SK-N-SH (cell line): ENCODE measurements around the gene RCOR1. TPM values are rescaled to one million over a fixed set of nuclear protein-coding genes. Genes with fewer than 3 reads are reported as not detected.
A peak's percentile ranks its signal among the peaks of the same experiment; 100 is the strongest.

ENCODE experiments used
- CTCF ChIA-PET: fragments of 300-600, 350-600 bp; formaldehyde crosslinking; extraction: SDS; loops from one replicate; lab custom pipeline; 2021; lab: Yijun Ruan, JAX
- POLR2A ChIA-PET: fragments of 350-600 bp; sonication (Branson Sonifier 250); formaldehyde crosslinking; extraction: SDS; loops from one replicate; lab custom pipeline; 2020; ENCODE audit warnings: antibody characterized with exemption, inconsistent platforms; lab: Yijun Ruan, JAX
- DNase-seq: peaks from one replicate; pipeline ENCODE4 v3.0.0; 2012
- H2AFZ ChIP-seq: fragments of 200-600 bp; sonication (generic); 2 replicates; pipeline ENCODE4 v1.8.1; 2016; ENCODE audit warnings: antibody characterized with exemption, mild to moderate bottlenecking, low read depth
- H3F3A ChIP-seq: fragments of 200-600 bp; sonication (generic); replicated peaks from 2 replicates; pipeline ENCODE3; 2016; ENCODE audit warnings: antibody characterized with exemption, mild to moderate bottlenecking; ENCODE audit not compliant: insufficient read depth
- H3K27ac ChIP-seq, 2 experiments: fragments of 200-500 bp in 1 of 2; fragments of 200-600 bp in 1 of 2; sonication (Bioruptor generic) in 1 of 2; sonication (generic), shearing (Covaris generic) in 1 of 2; 2 replicates each; pipeline versions ENCODE4 v1.5.1 to v1.6.1; 2014 to 2016; ENCODE audit warnings: low read depth in 2 of 2, inconsistent platforms in 1 of 2, low read length in 1 of 2, mild to moderate bottlenecking in 1 of 2, mixed read lengths in 1 of 2
- H3K27me3 ChIP-seq: fragments of 200-600 bp; sonication (generic), shearing (Covaris generic); 2 replicates; pipeline ENCODE4 v1.6.1; 2016; ENCODE audit warnings: mixed run types; ENCODE audit not compliant: insufficient read depth
- H3K36me3 ChIP-seq, 2 experiments: fragments of 200-500 bp in 1 of 2; fragments of 200-600 bp in 1 of 2; sonication (Bioruptor generic) in 1 of 2; sonication (generic) in 1 of 2; replicated peaks in 1 of 2; 2 replicates each; pipeline versions ENCODE3 to v1.5.1; 2014 to 2016; ENCODE audit warnings: low read length in 1 of 2, mild to moderate bottlenecking in 1 of 2; ENCODE audit not compliant: insufficient read depth in 2 of 2, control insufficient read depth in 1 of 2
- H3K4me1 ChIP-seq, 2 experiments: fragments of 200-500 bp in 1 of 2; fragments of 200-600 bp in 1 of 2; sonication (Bioruptor generic) in 1 of 2; sonication (generic), shearing (Covaris generic) in 1 of 2; 2 replicates each; pipeline versions ENCODE4 v1.5.1 to v1.6.1; 2014 to 2016; ENCODE audit warnings: low read depth in 1 of 2, low read length in 1 of 2, mixed run types in 1 of 2; ENCODE audit not compliant: insufficient read depth in 2 of 2, control insufficient read depth in 1 of 2
- H3K4me2 ChIP-seq: fragments of 200-600 bp; sonication (generic), shearing (Covaris generic); 2 replicates; pipeline ENCODE4 v1.6.1; 2017; ENCODE audit warnings: mixed run types
- H3K4me3 ChIP-seq, 2 experiments: fragments of 200-500 bp in 1 of 2; fragments of 200-600 bp in 1 of 2; sonication (Bioruptor generic) in 1 of 2; sonication (generic), shearing (Covaris generic) in 1 of 2; 2 replicates each; pipeline versions ENCODE4 v1.5.1 to v1.8.1; 2014 to 2016; ENCODE audit warnings: low read depth in 2 of 2, inconsistent platforms in 1 of 2, low read length in 1 of 2, mild to moderate bottlenecking in 1 of 2, mixed read lengths in 1 of 2, moderate library complexity in 1 of 2
- H3K79me2 ChIP-seq: fragments of 200-600 bp; sonication (generic); 2 replicates; pipeline ENCODE4 v1.8.1; 2017; ENCODE audit warnings: mild to moderate bottlenecking; ENCODE audit not compliant: insufficient read depth
- H3K9ac ChIP-seq: fragments of 200-600 bp; sonication (generic); 2 replicates; pipeline ENCODE4 v1.6.1; 2017; ENCODE audit warnings: mixed run types
- H3K9me2 ChIP-seq: fragments of 200-600 bp; sonication (generic); 2 replicates; pipeline ENCODE4 v1.6.1; 2017; ENCODE audit warnings: mixed run types
- H3K9me3 ChIP-seq: fragments of 200-600 bp; sonication (generic); 2 replicates; pipeline ENCODE4 v1.6.1; 2017; ENCODE audit warnings: mixed run types, mild to moderate bottlenecking, moderate library complexity
- H4K20me1 ChIP-seq: fragments of 200-600 bp; sonication (generic); 2 replicates; pipeline ENCODE4 v1.6.1; 2017; ENCODE audit warnings: mild to moderate bottlenecking, mixed run types; ENCODE audit not compliant: insufficient read depth
- CHD2 ChIP-seq: fragments of 150-350 bp; IDR thresholded peaks from 2 replicates; pipeline ENCODE4 v1.6.1; 2018; ENCODE audit warnings: low read length; ENCODE audit not compliant: partially characterized antibody
- CTCF ChIP-seq: fragments of 200-600 bp; sonication (generic); IDR thresholded peaks from 2 replicates; pipeline ENCODE4 v1.6.1; 2017; ENCODE audit warnings: antibody characterized with exemption, mild to moderate bottlenecking, moderate library complexity
- ELF1 ChIP-seq: IDR thresholded peaks from 2 replicates; pipeline ENCODE4 v1.4.0; 2012
- FOXM1 ChIP-seq: IDR thresholded peaks from 2 replicates; pipeline ENCODE4 v1.4.0; 2012; ENCODE audit warnings: low read depth, mild to moderate bottlenecking
- GATA2 ChIP-seq: sonication (generic); formaldehyde crosslinking; IDR thresholded peaks from 2 replicates; pipeline ENCODE4 v1.5.0; 2020; ENCODE audit warnings: mild to moderate bottlenecking, missing genetic modification reagents
- JUND ChIP-seq: IDR thresholded peaks from 2 replicates; pipeline ENCODE4 v1.4.0; 2012
- MXI1 ChIP-seq: IDR thresholded peaks from 2 replicates; pipeline ENCODE4 v1.6.1; 2012; ENCODE audit warnings: mild to moderate bottlenecking, low read depth, low read length, improper control_type of control experiment
- NFIC ChIP-seq: IDR thresholded peaks from 2 replicates; pipeline ENCODE4 v1.4.0; 2012; ENCODE audit warnings: borderline replicate concordance
- REST ChIP-seq: IDR thresholded peaks from 2 replicates; pipeline ENCODE4 v1.6.1; 2012; ENCODE audit warnings: mild to moderate bottlenecking, low read depth, low read length, moderate library complexity
- SMC3 ChIP-seq: IDR thresholded peaks from 2 replicates; pipeline ENCODE4 v1.6.1; 2012; ENCODE audit warnings: low read depth, low read length, improper control_type of control experiment
- YY1 ChIP-seq: IDR thresholded peaks from 2 replicates; pipeline ENCODE4 v1.4.0; 2012; ENCODE audit warnings: low read depth, mild to moderate bottlenecking
- ZBTB33 ChIP-seq: IDR thresholded peaks from 2 replicates; pipeline ENCODE4 v1.4.0; 2012; ENCODE audit warnings: low read depth, borderline replicate concordance
- WGBS: methylation state at CpG from one replicate; pipeline ENCODE4 v1.1.6; 2017; ENCODE audit warnings: low lambda C conversion rate; 5-methylcytosine and 5-hydroxymethylcytosine counted together
- polyA plus RNA-seq, 3 experiments: library from polyadenylated mRNA; depleted of rRNA; stranded (reverse); fragments of >200 nt; gene quantifications; 2 replicates each; pipeline ENCODE4 v1.2.3, GENCODE V29; 2012

Gene RCOR1
- polyA plus RNA-seq, 1 of the 3 experiments (the other 2 are of a cell fraction) = 8.5 TPM

GRCh38 chr14:102717276-102717675 is 124.8 kb downstream of the RCOR1 start:
- Histone ChIP-seq H3K9ac (no peak overlapping the region), H3K4me2 (no peak overlapping the region), H3K9me2 (no peaks in the 10 kb centered on the region)
- DNase-seq = no peak
- TF ChIP-seq REST (no peak), GATA2 (peak; percentile 24; the same call in 1 of the 2 replicates), JUND (no peak), ZBTB33 (no peak)
- TF ChIP-seq, all 33 proteins: peak for 1
- POLR2A ChIA-PET = interaction anchor here (0.8 kb wide), 1 partner anchor 237 kb away, joined by 3 read pairs; no protein-coding TSS in a partner anchor
- H3K27me3 ChIP-seq = no peaks in the 10 kb centered on the region
- WGBS = 86% methylated on average over 5 of the region's 5 CpGs
- H3K4me1 ChIP-seq = peaks cover 0 to 12% of the 10 kb centered on the region in 2 experiments; a peak in 1 of 4 replicates
- no peaks in the 10 kb centered on the region for H3K9me3 ChIP-seq
- no peak overlapping the region for H2AFZ ChIP-seq
- no peak overlapping the region for H3K4me3 ChIP-seq
- H3K27ac ChIP-seq = no peak overlapping the region; a peak in 1 of 4 replicates
- H3F3A ChIP-seq = peaks cover 7% of the 10 kb centered on the region
- no peaks in the 10 kb centered on the region for H4K20me1 ChIP-seq
- H3K79me2 ChIP-seq = no peaks in the 10 kb centered on the region
- H3K36me3 ChIP-seq = peaks cover 29 to 35% of the 10 kb centered on the region in 2 experiments
- CTCF ChIA-PET = interaction anchor here (0.9 to 1.8 kb wide), 2 partner anchors 23 to 123 kb away, joined by 3 read pairs; no protein-coding TSS in a partner anchor

GRCh38 chr14:102722646-102723045 is 130.2 kb downstream of the RCOR1 start:
- Histone ChIP-seq H3K27ac (no peak overlapping the region), H2AFZ (no peak overlapping the region), H3K4me3 (no peak overlapping the region), H4K20me1 (no peaks in the 10 kb centered on the region), H3K79me2 (no peaks in the 10 kb centered on the region), H3K9ac (no peak overlapping the region), H3K4me1 (peaks cover 0 to 9% of the 10 kb centered on the region in 2 experiments; a peak in 1 of 4 replicates), H3K36me3 (peaks cover 39 to 52% of the 10 kb centered on the region in 2 experiments), H3F3A (no peaks in the 10 kb centered on the region), H3K9me3 (no peaks in the 10 kb centered on the region), H3K27me3 (no peaks in the 10 kb centered on the region), H3K9me2 (no peaks in the 10 kb centered on the region), H3K4me2 (no peak overlapping the region)
- TF ChIP-seq YY1 (no peak), NFIC (no peak), CHD2 (no peak), ZBTB33 (no peak), MXI1 (no peak), ELF1 (no peak), FOXM1 (no peak), CTCF (no peak), SMC3 (no peak)
- WGBS = 94% methylated on average over 4 of the region's 4 CpGs
- CTCF ChIA-PET = interaction anchor here (0.9 to 1.9 kb wide), 3 partner anchors 9 to 129 kb away, joined by 3 to 10 read pairs (median 4); no protein-coding TSS in a partner anchor
- DNase-seq = no peak
- POLR2A ChIA-PET = no interaction called here
